Measurements from ENCODE around the gene SORCS1. TPM values are rescaled to one million over a fixed set of nuclear protein-coding genes. Genes with fewer than 3 reads are reported as not detected.

The SORCS1 gene
- total RNA-seq, 1 experiment from 2014 or later = 1.7 TPM

DNA sequence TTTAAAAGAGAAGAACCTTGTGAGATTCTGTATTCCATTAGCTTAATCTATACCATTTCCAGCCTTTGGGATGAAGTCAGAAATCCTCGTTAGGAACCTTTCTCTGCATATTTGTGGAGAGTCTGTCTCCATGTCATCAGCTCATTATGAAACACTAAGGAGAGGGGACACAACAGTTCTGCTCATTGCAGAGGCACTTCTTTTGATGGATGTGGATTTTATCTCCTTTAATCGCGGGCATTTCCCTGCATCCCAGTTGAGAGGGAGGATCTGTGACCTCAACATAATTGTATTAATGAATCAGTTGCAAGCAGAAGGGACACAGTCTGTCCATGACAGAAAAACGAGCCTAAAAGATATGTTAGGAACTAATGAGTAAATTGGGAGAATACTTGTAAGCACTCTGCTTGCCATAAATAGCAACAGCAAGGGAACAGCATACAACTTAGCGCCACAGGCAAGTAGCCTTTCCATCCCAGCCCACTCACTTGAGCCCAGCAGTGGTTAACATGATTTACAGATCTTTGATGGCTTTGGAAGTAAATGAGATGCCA is 37.9 kb downstream of the SORCS1 start:
- H3K23me2 ChIP-seq (ENCODE audit: insufficient read length, low read depth, low read length, poor library complexity, severe bottlenecking) = no peaks in the 10 kb centered on the region
- H3K36me3 Mint-ChIP-seq (ENCODE audit: insufficient read depth in 1 of 3, low read depth in 3 of 3) = no peaks in the 10 kb centered on the region
- no peak overlapping the region for H2AK5ac ChIP-seq (ENCODE audit: insufficient read length, low read length)
- H3K79me2 ChIP-seq (ENCODE audit: insufficient read depth, low read length) = no peaks in the 10 kb centered on the region
- H3K27me3 Mint-ChIP-seq (ENCODE audit: low read depth) = no peaks in the 10 kb centered on the region
- no peak overlapping the region for H3T11ph ChIP-seq (ENCODE audit: low read length)
- TF ChIP-seq, protein P1, sequence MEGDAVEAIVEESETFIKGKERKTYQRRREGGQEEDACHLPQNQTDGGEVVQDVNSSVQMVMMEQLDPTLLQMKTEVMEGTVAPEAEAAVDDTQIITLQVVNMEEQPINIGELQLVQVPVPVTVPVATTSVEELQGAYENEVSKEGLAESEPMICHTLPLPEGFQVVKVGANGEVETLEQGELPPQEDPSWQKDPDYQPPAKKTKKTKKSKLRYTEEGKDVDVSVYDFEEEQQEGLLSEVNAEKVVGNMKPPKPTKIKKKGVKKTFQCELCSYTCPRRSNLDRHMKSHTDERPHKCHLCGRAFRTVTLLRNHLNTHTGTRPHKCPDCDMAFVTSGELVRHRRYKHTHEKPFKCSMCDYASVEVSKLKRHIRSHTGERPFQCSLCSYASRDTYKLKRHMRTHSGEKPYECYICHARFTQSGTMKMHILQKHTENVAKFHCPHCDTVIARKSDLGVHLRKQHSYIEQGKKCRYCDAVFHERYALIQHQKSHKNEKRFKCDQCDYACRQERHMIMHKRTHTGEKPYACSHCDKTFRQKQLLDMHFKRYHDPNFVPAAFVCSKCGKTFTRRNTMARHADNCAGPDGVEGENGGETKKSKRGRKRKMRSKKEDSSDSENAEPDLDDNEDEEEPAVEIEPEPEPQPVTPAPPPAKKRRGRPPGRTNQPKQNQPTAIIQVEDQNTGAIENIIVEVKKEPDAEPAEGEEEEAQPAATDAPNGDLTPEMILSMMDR (conservative IDR thresholded peaks at IDR 0.05) = no peak
- H4K91ac ChIP-seq (ENCODE audit: insufficient read length, low read depth, low read length) = no peak overlapping the region
- H2BK120ac ChIP-seq (ENCODE audit: low read depth, low read length, poor library complexity, severe bottlenecking) = no peak overlapping the region
- H2AFZ ChIP-seq (ENCODE audit: low read length) = no peak overlapping the region
- no peak overlapping the region for H3K4me2 ChIP-seq (ENCODE audit: insufficient read depth, insufficient read length, low read length)
- DNase-seq = no peak
- H2BK5ac ChIP-seq (ENCODE audit: insufficient read length, low read length) = no peak overlapping the region
- no peaks in the 10 kb centered on the region for H3K9me3 Mint-ChIP-seq
- H3K4ac ChIP-seq (ENCODE audit: low read depth, low read length) = no peak overlapping the region
- H4K8ac ChIP-seq (replicated peaks; ENCODE audit: insufficient read length, low read depth, low read length) = no peak overlapping the region
- no peak overlapping the region for H2BK15ac ChIP-seq (ENCODE audit: low read depth, low read length)
- H3K27ac ChIP-seq (ENCODE audit: insufficient read length, low read depth, low read length) = no peak overlapping the region
- no peak overlapping the region for H3K9ac ChIP-seq (ENCODE audit: extremely low read depth, insufficient read length, low read length)
- no peak overlapping the region for H3K14ac ChIP-seq (ENCODE audit: insufficient read depth, low read length)
- H4K20me1 ChIP-seq (ENCODE audit: control insufficient read depth, insufficient read depth, insufficient read length) = no peaks in the 10 kb centered on the region
- no peaks in the 10 kb centered on the region; the same call in 1 of the 2 replicates for H3K4me1 ChIP-seq (ENCODE audit: insufficient read depth, low read length)
- H3K4me1 Mint-ChIP-seq = peaks cover 7 to 11% of the 10 kb centered on the region in 2 experiments
- H3K56ac ChIP-seq (ENCODE audit: insufficient read length, low read depth, low read length) = no peak overlapping the region
- H3K9me3 ChIP-seq (ENCODE audit: control insufficient read depth, low read depth, low read length) = no peaks in the 10 kb centered on the region
- no peaks in the 10 kb centered on the region for H3K27me3 ChIP-seq (ENCODE audit: insufficient read depth, low read length)
- H3K23ac ChIP-seq (ENCODE audit: insufficient read length, low read depth, low read length) = no peak overlapping the region
- no peak overlapping the region for H2BK12ac ChIP-seq (ENCODE audit: insufficient read length, low read depth, low read length)
- H4K5ac ChIP-seq (ENCODE audit: insufficient read length, low read depth, low read length) = no peak overlapping the region
- H3K4me3 Mint-ChIP-seq = no peak overlapping the region
- WGBS (ENCODE audit: extremely low coverage, insufficient read length, low lambda C conversion rate) = no CpG with 5 or more reads among the region's 5 CpGs
- H3K79me1 ChIP-seq (ENCODE audit: insufficient read depth, low read depth, low read length, poor library complexity, severe bottlenecking) = no peaks in the 10 kb centered on the region
- no peak overlapping the region for H3K27ac Mint-ChIP-seq
- H3K18ac ChIP-seq (ENCODE audit: insufficient read length, low read depth, low read length) = no peak overlapping the region
- H2BK20ac ChIP-seq (ENCODE audit: low read depth, low read length, poor library complexity, severe bottlenecking) = no peak overlapping the region

All from H9 (cell line).